T-cell (primary cell): ENCODE results near the gene THOP1. TPM values are rescaled to one million over a fixed set of nuclear protein-coding genes. Genes with fewer than 3 reads are reported as not detected.

Experiments used
- ATAC-seq, 4 experiments: fragments of 200-7000 bp in 3 of 4; fragments of 150-1000 bp in 1 of 4; cut with Tn5 transposase; replicated peaks in 1 of 4; 1 replicate in 3 of 4; 2 replicates in 1 of 4; pipeline ENCODE4 v1.10.0; 2021; ENCODE audit warnings: moderate library complexity in 3 of 4, mild to moderate bottlenecking in 2 of 4, moderate number of reproducible peaks in 1 of 4
- CTCF ChIA-PET, 2 donors: fragments of 300-600 bp; sonication (Branson Sonifier 250); formaldehyde crosslinking; loops; one replicate each; lab custom pipeline; 2022; ENCODE audit warnings: antibody characterized with exemption in 2 of 2; lab: Charles Lee
- POLR2A ChIA-PET, 2 donors: fragments of 300-600 bp; sonication (Branson Sonifier 250); formaldehyde crosslinking; loops; one replicate each; lab custom pipeline; 2022; ENCODE audit warnings: antibody characterized with exemption in 2 of 2; lab: Charles Lee
- DNase-seq, 35 experiments: peaks; one replicate each; pipeline versions ENCODE4 v3.0.0 to v3.0.0-alpha.2; 2013 to 2023
- H3K27ac ChIP-seq: one replicate; pipeline ENCODE4 v1.5.1; 2013; ENCODE audit warnings: low read length
- H3K27me3 ChIP-seq, 2 experiments: replicated peaks in 1 of 2; 1 replicate in 1 of 2; 2 replicates in 1 of 2; pipeline versions ENCODE4 v1.6.1 to v1.7.0; 2013; ENCODE audit warnings: low read length in 1 of 2, mixed read lengths in 1 of 2; ENCODE audit not compliant: control insufficient read depth in 2 of 2, insufficient read depth in 2 of 2; ENCODE audit errors: extremely low read depth in 1 of 2
- H3K36me3 ChIP-seq, 2 donors: 1 replicate in 1 of 2; 2 replicates in 1 of 2; pipeline versions ENCODE4 v1.6.1 to v1.7.0; 2013; ENCODE audit warnings: low read length in 1 of 2; ENCODE audit not compliant: control insufficient read depth in 2 of 2, insufficient read depth in 1 of 2; ENCODE audit errors: extremely low read depth in 1 of 2
- H3K4me1 ChIP-seq, 2 experiments: 1 replicate in 1 of 2; 2 replicates in 1 of 2; pipeline versions ENCODE4 v1.6.1 to v1.7.0; 2013; ENCODE audit warnings: low read length in 2 of 2, mixed read lengths in 1 of 2; ENCODE audit not compliant: insufficient read depth in 2 of 2, control insufficient read depth in 1 of 2; ENCODE audit errors: extremely low read depth in 1 of 2
- H3K4me3 ChIP-seq, 2 donors: 1 replicate in 1 of 2; 2 replicates in 1 of 2; pipeline versions ENCODE4 v1.5.1 to v1.7.0; 2013; ENCODE audit warnings: mild to moderate bottlenecking in 2 of 2, low read length in 1 of 2, moderate library complexity in 1 of 2; ENCODE audit not compliant: control insufficient read depth in 1 of 2; ENCODE audit errors: extremely low read depth in 1 of 2
- H3K9me3 ChIP-seq: 2 replicates; pipeline ENCODE4 v1.7.0; 2013
- H3K27ac Mint-ChIP-seq, 2 donors: one replicate each; pipeline ENCODE4 v1.8.0; 2020 to 2021; ENCODE audit warnings: mild to moderate bottlenecking in 2 of 2, mixed read lengths in 2 of 2
- H3K27me3 Mint-ChIP-seq, 2 donors: one replicate each; pipeline ENCODE4 v1.8.0; 2021 to 2022; ENCODE audit warnings: mixed read lengths in 2 of 2
- H3K36me3 Mint-ChIP-seq: one replicate; pipeline ENCODE4 v1.8.0; 2021; ENCODE audit warnings: mixed read lengths
- H3K4me1 Mint-ChIP-seq, 3 donors: one replicate each; pipeline ENCODE4 v1.8.0; 2020 to 2022; ENCODE audit warnings: mixed read lengths in 3 of 3, mild to moderate bottlenecking in 1 of 3
- H3K4me3 Mint-ChIP-seq, 3 donors: one replicate each; pipeline ENCODE4 v1.8.0; 2020 to 2022; ENCODE audit warnings: mild to moderate bottlenecking in 3 of 3, mixed read lengths in 3 of 3, moderate library complexity in 3 of 3
- H3K9me3 Mint-ChIP-seq, 3 donors: one replicate each; pipeline ENCODE4 v1.8.0; 2020 to 2022; ENCODE audit warnings: mixed read lengths in 3 of 3
- WGBS: methylation state at CpG from one replicate; pipeline ENCODE4 v1.1.5; 2013; ENCODE audit warnings: missing lambda C conversion rate; ENCODE audit not compliant: insufficient coverage; 5-methylcytosine and 5-hydroxymethylcytosine counted together
- total RNA-seq, 35 experiments: library from RNA in 6 of 35; stranded (reverse) in 6 of 35; fragments of 120-200 nt in 1 of 35; gene quantifications; one replicate each; pipeline versions ENCODE4 v1.2.1 to v1.2.4 and lab custom pipeline; 2013 to 2026

THOP1 gene
- total RNA-seq, 5 donors from 2014 or later (not counting 1 experiment from before 2014, with no cell fraction given) = 30.8 to 46.6 (median 41.9) TPM

DNA sequence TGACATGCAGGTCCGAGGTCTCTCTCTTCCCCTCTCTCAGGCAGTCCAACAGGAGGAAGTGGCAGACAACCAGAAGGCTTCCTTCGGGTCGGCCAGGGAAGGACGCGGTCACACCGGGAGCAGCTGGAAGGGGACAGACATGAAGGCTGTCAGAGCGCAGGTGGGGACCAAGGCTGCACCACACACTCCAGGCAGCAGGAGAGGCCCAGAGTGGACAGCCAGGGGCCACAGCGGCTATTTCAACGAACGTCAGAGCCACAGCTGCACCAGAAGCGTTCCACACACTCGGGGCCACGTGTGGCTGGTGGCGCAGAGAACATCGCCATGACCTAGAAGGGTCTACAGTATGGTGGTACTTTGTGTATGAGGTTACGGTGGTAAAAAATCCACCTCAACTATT is 29.5 kb upstream of the THOP1 start:
- ATAC-seq = no peak
- Mint-ChIP-seq H3K9me3 (no peaks in the 10 kb centered on the region), H3K4me3 (no peak overlapping the region), H3K27me3 (no peaks in the 10 kb centered on the region), H3K27ac (no peak overlapping the region), H3K4me1 (peaks cover 0 to 4% (median 4%) of the 10 kb centered on the region in 3 donors), H3K36me3 (peaks cover 18% of the 10 kb centered on the region)
- no peaks in the 10 kb centered on the region for H3K9me3 ChIP-seq
- H3K36me3 ChIP-seq = peaks cover 17 to 30% of the 10 kb centered on the region in 2 donors
- ChIA-PET CTCF (no interaction called here), POLR2A (no interaction called here)
- no peak overlapping the region for H3K4me3 ChIP-seq
- H3K27ac ChIP-seq = no peak overlapping the region
- no peaks in the 10 kb centered on the region for H3K4me1 ChIP-seq
- WGBS = 94% methylated on average over 10 of the region's 16 CpGs
- DNase-seq = no peak
- peaks cover 0 to 2% of the 10 kb centered on the region in 2 experiments for H3K27me3 ChIP-seq

DNA sequence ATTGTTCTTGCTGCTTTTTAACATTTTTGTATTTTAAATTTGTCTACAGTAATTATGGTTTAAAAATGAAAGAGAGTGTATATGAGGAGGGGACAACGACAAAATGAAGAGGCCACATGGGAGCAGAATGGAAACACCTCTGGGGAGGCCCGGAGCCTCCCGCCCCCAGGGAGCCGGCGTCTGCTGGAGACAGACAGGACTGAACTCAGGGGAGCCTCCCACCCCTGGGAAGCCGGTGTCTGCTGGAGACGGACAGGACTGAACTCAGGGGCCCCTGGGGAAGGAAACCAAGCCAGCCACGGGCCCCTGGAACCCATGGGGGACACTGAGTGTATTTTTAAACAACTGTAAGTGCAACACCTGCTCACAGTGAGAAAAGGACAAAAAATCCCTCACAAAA is 28.8 kb upstream of the THOP1 start:
- Histone ChIP-seq H3K4me3 (no peak overlapping the region), H3K27me3 (no peaks in the 10 kb centered on the region), H3K27ac (no peak overlapping the region), H3K36me3 (peaks cover 17 to 37% of the 10 kb centered on the region in 2 donors), H3K4me1 (no peaks in the 10 kb centered on the region), H3K9me3 (no peaks in the 10 kb centered on the region)
- Mint-ChIP-seq H3K36me3 (peaks cover 21% of the 10 kb centered on the region), H3K27ac (no peak overlapping the region), H3K9me3 (no peaks in the 10 kb centered on the region), H3K4me1 (peaks cover 0 to 4% (median 4%) of the 10 kb centered on the region in 3 donors), H3K4me3 (no peak overlapping the region), H3K27me3 (no peaks in the 10 kb centered on the region)
- ChIA-PET POLR2A (no interaction called here), CTCF (no interaction called here)
- 92% methylated on average over 8 of the region's 8 CpGs for WGBS
- DNase-seq (no peak), ATAC-seq (no peak)

DNA sequence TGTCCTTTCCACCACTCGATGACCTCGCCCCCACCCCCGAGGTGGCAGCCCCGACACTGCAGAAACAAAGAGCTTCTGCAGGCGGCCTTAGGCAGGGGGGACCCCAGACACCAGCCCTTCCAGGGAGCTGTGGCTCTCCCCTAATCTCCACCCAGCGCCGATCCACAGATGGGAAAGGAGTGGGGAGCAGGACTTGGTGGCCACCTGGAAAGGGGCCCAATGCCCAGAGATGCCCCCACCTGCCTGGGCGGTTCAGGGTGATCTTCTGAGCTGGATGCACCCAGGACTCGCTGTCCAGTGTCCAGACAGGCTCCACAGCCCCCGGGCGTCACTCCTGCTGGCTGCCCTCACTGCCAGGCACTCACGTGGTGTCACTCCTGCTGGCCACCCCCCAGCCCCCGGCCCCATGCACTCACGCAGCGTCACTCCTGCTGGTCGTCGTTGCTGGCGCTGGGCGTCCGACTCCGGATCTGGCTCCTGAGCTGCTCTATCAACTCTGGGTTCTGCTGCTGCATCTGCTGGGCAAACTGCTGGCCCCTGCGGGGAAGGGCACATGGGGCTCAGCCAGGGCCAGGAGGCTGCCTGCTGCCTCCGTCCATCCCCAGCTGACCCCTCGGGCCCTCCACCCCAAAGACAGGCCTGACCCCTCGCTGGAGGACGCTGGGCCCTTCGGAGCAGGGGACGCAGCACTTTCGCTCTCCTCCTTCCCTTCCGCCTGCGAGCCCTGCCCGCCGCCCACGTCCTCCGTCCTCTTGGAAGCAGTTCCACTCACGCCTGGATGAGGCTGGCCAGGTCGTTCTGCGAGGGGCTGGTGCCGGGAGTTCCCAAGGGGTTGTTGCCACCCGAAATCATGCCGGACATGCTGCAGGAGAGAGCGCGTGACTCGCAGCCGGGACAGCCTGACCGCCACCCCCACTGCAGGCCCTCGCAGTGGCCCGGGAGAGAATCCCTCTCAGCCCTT is 28.1 kb upstream of the THOP1 start:
- no peak for DNase-seq
- CTCF ChIA-PET = interaction anchor here in 1 of 2 donors (0.5 kb wide), 1 partner anchor 212 kb away, joined by 4 read pairs; no protein-coding TSS in a partner anchor
- WGBS = 96% methylated on average over 44 of the region's 48 CpGs
- Histone ChIP-seq H3K27ac (no peak overlapping the region), H3K4me3 (no peak overlapping the region), H3K36me3 (peaks cover 17 to 41% of the 10 kb centered on the region in 2 donors), H3K9me3 (no peaks in the 10 kb centered on the region), H3K27me3 (no peaks in the 10 kb centered on the region), H3K4me1 (no peaks in the 10 kb centered on the region)
- H3K9me3 Mint-ChIP-seq = no peaks in the 10 kb centered on the region
- peaks cover 0 to 4% (median 4%) of the 10 kb centered on the region in 3 donors for H3K4me1 Mint-ChIP-seq
- peaks cover 27% of the 10 kb centered on the region for H3K36me3 Mint-ChIP-seq
- H3K4me3 Mint-ChIP-seq = no peak overlapping the region
- no peaks in the 10 kb centered on the region for H3K27me3 Mint-ChIP-seq
- POLR2A ChIA-PET = no interaction called here
- ATAC-seq = no peak
- H3K27ac Mint-ChIP-seq = no peak overlapping the region

DNA sequence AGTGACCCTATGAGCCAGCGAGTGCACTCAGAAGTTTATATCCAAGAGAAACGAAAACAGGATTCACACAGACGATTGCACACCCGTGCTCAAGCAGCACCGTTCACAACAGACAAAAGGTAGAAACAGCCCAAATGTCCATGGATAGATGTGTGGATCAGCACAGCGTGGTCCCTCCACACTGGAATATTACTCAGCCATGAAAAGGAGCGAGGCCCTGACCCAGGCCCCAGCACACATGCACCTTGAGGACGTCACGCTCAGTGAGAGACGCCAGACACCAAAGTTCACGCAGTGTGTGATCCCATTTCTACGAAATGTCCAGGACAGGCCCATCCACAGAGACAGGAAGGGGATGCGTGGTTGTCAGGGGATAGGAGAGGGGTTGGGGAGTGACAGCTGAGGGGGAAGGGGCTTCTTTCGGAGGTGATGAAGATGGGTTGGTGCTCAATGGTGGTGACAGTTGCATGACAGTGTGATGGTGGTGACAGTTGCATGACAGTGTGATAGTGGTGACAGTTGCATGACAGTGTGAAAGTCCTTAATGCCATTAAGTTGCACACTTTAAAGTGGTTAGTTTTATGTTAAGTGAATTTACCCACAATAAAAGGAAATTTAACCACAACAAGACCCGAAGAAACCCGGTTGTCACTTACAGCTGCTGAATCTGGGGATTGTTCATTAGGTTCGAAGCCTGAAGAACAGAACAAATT is 26.5 kb upstream of the THOP1 start:
- Mint-ChIP-seq H3K27me3 (no peaks in the 10 kb centered on the region), H3K4me3 (no peak overlapping the region), H3K4me1 (peaks cover 0 to 4% (median 4%) of the 10 kb centered on the region in 3 donors), H3K36me3 (peaks cover 28% of the 10 kb centered on the region), H3K9me3 (no peaks in the 10 kb centered on the region), H3K27ac (no peak overlapping the region)
- H3K4me1 ChIP-seq = no peaks in the 10 kb centered on the region
- CTCF ChIA-PET = interaction anchor here in 1 of 2 donors (0.9 kb wide), 1 partner anchor 111 kb away, joined by 4 read pairs; no protein-coding TSS in a partner anchor
- H3K27ac ChIP-seq = no peak overlapping the region
- POLR2A ChIA-PET = no interaction called here
- H3K36me3 ChIP-seq = peaks cover 17 to 54% of the 10 kb centered on the region in 2 donors
- 78% methylated on average over 17 of the region's 17 CpGs for WGBS
- H3K4me3 ChIP-seq = no peak overlapping the region
- H3K9me3 ChIP-seq = no peaks in the 10 kb centered on the region
- no peak for DNase-seq
- H3K27me3 ChIP-seq = no peaks in the 10 kb centered on the region
- peak in 1 of 4 experiments; percentile 16 for ATAC-seq

DNA sequence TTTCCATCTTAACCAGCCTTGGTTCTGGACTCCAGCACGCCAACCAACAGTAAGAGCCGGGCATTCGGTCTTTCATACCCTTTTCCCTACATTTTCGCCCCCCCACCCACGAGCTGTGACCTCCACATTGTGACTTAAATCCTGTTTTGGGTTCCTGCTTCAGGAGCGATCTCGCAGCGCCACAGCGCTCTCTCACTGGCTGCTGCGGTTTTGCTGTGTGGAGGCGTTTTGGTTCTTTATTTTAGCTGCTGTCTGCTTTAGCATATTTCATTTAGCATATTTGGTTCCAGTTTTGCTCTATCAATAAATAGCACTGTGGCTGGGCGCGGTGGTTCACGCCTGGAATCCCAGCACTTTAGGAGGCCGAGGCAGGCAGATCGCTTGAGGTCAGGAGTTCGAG is 25.9 kb upstream of the THOP1 start:
- Mint-ChIP-seq H3K27me3 (no peaks in the 10 kb centered on the region), H3K4me1 (peaks cover 0 to 4% (median 4%) of the 10 kb centered on the region in 3 donors), H3K27ac (no peak overlapping the region), H3K36me3 (peaks cover 28% of the 10 kb centered on the region), H3K9me3 (no peaks in the 10 kb centered on the region), H3K4me3 (no peak overlapping the region)
- 76% methylated on average over 9 of the region's 17 CpGs for WGBS
- no peak for DNase-seq
- no peaks in the 10 kb centered on the region for H3K27me3 ChIP-seq
- H3K4me1 ChIP-seq = no peaks in the 10 kb centered on the region
- no peaks in the 10 kb centered on the region for H3K9me3 ChIP-seq
- ATAC-seq = no peak
- ChIA-PET POLR2A (no interaction called here), CTCF (interaction anchor here (0.6 to 0.9 kb wide), 2 partner anchors 20 to 111 kb away, joined by 4 to 5 read pairs; no protein-coding TSS in a partner anchor)
- no peak overlapping the region for H3K27ac ChIP-seq
- H3K36me3 ChIP-seq = peaks cover 17 to 60% of the 10 kb centered on the region in 2 donors
- H3K4me3 ChIP-seq = no peak overlapping the region

DNA sequence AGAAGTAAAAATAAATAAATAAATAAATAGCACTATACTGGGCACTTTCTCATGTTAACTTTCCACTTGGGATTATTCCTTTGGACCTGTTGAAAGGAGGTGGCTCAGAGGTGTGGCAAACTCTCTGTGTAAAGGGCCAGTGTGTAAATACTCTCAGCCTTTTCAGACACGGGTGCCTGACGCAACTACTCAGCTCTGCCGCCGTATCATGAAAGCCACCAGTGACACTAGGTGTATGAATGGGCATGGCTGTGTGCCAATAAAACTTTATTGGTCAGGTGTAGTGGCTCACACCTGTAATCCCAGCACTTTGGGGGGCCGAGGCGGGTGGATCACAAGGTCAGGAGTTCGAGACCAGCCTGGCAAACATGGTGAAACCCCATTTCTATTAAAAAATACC is 25.3 kb upstream of the THOP1 start:
- Mint-ChIP-seq H3K27me3 (no peaks in the 10 kb centered on the region), H3K27ac (no peak overlapping the region), H3K4me1 (peaks cover 0 to 4% (median 4%) of the 10 kb centered on the region in 3 donors), H3K36me3 (peaks cover 29% of the 10 kb centered on the region), H3K4me3 (no peak overlapping the region), H3K9me3 (no peaks in the 10 kb centered on the region)
- H3K27ac ChIP-seq = no peak overlapping the region
- POLR2A ChIA-PET = no interaction called here
- no peaks in the 10 kb centered on the region for H3K27me3 ChIP-seq
- no peak for DNase-seq
- no peak overlapping the region for H3K4me3 ChIP-seq
- CTCF ChIA-PET = interaction anchor here (0.6 to 0.9 kb wide), 2 partner anchors 20 to 112 kb away, joined by 4 to 5 read pairs; no protein-coding TSS in a partner anchor
- no peaks in the 10 kb centered on the region for H3K4me1 ChIP-seq
- peaks cover 16 to 61% of the 10 kb centered on the region in 2 donors for H3K36me3 ChIP-seq
- 90% methylated on average over 4 of the region's 7 CpGs for WGBS
- H3K9me3 ChIP-seq = no peaks in the 10 kb centered on the region
- no peak for ATAC-seq
